Lower leg skin (tissue), 4 donors: ENCODE measurements around the gene GNAI2. TPM values are rescaled to one million over a fixed set of nuclear protein-coding genes. Genes with fewer than 3 reads are reported as not detected.

Experiments used
- DNase-seq, 2 donors: peaks; one replicate each; pipeline ENCODE4 v3.0.0-alpha.2; 2019; ENCODE audit warnings: low spot score in 2 of 2
- H3K4me3 ChIP-seq: fragments of 200-600 bp; sonication (generic); 2 replicates; pipeline ENCODE4 v1.5.1; 2017; ENCODE audit warnings: mild to moderate bottlenecking, low read depth; ENCODE audit not compliant: poor library complexity, severe bottlenecking
- POLR2A ChIP-seq, 2 donors: fragments of 450-650 bp; IDR thresholded peaks; one replicate each; pipeline ENCODE4 v1.6.1; 2016 to 2017; ENCODE audit warnings: antibody characterized with exemption in 2 of 2, mild to moderate bottlenecking in 1 of 2, moderate library complexity in 1 of 2
- WGBS, 2 donors: methylation state at CpG; one replicate each; pipeline ENCODE4 v1.1.5; 2018; 5-methylcytosine and 5-hydroxymethylcytosine counted together
- intact Hi-C: fragments of 100-400 bp; cut with DNase I; formaldehyde crosslinking; loops from one replicate; pipeline ENCODE4 v1.15.0; 2023; ENCODE audit warnings: low total_unique reads
- total RNA-seq, 4 donors: library from RNA; depleted of rRNA; stranded (reverse); fragments of >200 nt; gene quantifications; one replicate each; pipeline ENCODE4 v1.1.0, GENCODE V29; 2016
- TF ChIP-seq, protein P1 (sequence below), 3 donors: fragments of 450-650 bp; IDR thresholded peaks; one replicate each; pipeline ENCODE4 v1.5.1; 2016; ENCODE audit warnings: antibody characterized with exemption in 3 of 3, mild to moderate bottlenecking in 3 of 3, moderate library complexity in 2 of 3

Gene GNAI2
- total RNA-seq, 4 donors from 2014 or later: 56.5 to 123 (median 74.8) TPM

DNA sequence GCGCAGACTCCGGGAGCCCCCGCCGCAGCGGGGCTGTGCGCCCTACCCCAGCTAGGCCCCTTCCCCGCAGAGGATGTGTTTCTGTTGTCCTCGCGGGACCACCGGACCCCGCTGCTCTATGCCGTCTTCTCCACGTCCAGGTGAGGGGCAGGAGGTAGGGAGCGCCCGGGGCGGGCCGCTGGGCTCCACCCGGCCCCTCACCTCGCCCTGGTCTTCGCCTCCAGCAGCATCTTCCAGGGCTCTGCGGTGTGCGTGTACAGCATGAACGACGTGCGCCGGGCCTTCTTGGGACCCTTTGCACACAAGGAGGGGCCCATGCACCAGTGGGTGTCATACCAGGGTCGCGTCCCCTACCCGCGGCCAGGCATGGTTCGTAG is 37.7 kb downstream of the GNAI2 start:
- no peak for TF ChIP-seq POLR2A (IDR thresholded peaks at IDR 0.05)
- TF ChIP-seq, protein P1, sequence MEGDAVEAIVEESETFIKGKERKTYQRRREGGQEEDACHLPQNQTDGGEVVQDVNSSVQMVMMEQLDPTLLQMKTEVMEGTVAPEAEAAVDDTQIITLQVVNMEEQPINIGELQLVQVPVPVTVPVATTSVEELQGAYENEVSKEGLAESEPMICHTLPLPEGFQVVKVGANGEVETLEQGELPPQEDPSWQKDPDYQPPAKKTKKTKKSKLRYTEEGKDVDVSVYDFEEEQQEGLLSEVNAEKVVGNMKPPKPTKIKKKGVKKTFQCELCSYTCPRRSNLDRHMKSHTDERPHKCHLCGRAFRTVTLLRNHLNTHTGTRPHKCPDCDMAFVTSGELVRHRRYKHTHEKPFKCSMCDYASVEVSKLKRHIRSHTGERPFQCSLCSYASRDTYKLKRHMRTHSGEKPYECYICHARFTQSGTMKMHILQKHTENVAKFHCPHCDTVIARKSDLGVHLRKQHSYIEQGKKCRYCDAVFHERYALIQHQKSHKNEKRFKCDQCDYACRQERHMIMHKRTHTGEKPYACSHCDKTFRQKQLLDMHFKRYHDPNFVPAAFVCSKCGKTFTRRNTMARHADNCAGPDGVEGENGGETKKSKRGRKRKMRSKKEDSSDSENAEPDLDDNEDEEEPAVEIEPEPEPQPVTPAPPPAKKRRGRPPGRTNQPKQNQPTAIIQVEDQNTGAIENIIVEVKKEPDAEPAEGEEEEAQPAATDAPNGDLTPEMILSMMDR (IDR thresholded peaks at IDR 0.05): no peak
- no peak overlapping the region for H3K4me3 ChIP-seq
- no peak for DNase-seq
- intact Hi-C loops: loop anchor here (2.0 to 10.0 kb wide), 2 partner anchors 47 to 149 kb away; no protein-coding TSS in a partner anchor
- WGBS, 2 donors: 52 to 67% methylated on average over 31 of the region's 31 CpGs

DNA sequence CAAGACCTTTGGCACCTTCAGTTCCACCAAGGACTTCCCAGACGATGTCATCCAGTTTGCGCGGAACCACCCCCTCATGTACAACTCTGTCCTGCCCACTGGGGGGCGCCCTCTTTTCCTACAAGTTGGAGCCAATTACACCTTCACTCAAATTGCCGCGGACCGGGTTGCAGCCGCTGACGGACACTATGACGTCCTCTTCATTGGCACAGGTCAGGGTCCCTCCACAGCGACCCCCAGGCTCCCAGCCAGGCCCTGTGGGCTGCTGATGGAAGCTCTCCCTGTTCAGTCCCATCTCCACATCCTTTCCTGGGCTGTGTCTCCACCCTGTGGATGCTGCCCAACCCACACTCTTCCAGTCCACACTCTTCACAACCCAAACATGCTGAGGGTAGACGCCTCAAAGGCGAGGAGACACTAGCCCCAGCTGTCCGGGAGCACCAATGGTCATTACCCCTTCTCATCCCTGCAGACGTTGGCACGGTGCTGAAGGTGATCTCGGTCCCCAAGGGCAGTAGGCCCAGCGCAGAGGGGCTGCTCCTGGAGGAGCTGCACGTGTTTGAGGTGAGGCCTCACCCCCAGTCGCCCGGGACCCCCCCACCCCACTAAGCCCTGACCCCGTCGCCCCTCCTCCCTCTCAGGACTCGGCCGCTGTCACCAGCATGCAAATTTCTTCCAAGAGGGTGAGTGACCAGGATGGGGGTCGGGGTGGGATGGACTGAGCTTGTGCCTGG is 38.5 kb downstream of the GNAI2 start:
- TF ChIP-seq POLR2A (IDR thresholded peaks at IDR 0.05): no peak
- TF ChIP-seq, protein P1 (IDR thresholded peaks at IDR 0.05): peak in 1 of 3 donors; percentile 25
- 43 to 52% methylated on average over 24 to 26 of the region's 26 CpGs for WGBS, 2 donors
- intact Hi-C loops: loop anchor here (10.0 kb wide), 1 partner anchor 150 kb away; no protein-coding TSS in a partner anchor
- no peak overlapping the region for H3K4me3 ChIP-seq
- DNase-seq: peak in 1 of 2 donors; percentile 94

DNA sequence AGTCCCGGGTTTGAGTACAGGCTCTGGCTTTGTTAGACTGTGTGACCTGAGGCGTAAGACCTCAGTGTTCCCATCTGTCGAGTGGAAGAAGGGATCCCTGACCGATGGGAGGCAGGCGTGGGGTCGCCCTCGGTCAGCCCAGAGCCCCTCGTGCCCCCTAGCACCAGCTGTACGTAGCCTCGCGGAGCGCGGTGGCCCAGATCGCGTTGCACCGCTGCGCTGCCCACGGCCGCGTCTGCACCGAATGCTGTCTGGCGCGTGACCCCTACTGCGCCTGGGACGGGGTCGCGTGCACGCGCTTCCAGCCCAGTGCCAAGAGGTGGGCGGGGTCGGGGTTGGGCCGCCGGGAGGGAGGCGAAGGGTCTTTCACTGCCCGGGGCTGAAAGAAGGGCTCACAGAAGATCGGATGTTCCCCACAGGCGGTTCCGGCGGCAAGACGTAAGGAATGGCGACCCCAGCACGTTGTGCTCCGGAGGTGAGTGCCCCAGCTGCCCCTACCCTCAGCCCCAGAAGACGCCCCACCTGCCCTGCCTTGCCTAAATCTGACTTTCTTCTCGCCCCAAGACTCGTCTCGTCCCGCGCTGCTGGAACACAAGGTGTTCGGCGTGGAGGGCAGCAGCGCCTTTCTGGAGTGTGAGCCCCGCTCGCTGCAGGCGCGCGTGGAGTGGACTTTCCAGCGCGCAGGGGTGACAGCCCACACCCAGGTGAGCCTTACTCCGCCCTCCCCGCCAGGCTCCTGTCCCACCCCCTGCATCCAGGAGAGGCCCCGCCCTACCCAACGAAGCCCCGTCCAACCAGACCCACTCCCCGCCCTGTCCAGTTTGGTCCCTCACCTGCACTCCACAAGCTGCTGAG is 39.4 kb downstream of the GNAI2 start:
- DNase-seq: no peak
- intact Hi-C loops: loop anchor here (10.0 kb wide), 1 partner anchor 151 kb away; no protein-coding TSS in a partner anchor

DNA sequence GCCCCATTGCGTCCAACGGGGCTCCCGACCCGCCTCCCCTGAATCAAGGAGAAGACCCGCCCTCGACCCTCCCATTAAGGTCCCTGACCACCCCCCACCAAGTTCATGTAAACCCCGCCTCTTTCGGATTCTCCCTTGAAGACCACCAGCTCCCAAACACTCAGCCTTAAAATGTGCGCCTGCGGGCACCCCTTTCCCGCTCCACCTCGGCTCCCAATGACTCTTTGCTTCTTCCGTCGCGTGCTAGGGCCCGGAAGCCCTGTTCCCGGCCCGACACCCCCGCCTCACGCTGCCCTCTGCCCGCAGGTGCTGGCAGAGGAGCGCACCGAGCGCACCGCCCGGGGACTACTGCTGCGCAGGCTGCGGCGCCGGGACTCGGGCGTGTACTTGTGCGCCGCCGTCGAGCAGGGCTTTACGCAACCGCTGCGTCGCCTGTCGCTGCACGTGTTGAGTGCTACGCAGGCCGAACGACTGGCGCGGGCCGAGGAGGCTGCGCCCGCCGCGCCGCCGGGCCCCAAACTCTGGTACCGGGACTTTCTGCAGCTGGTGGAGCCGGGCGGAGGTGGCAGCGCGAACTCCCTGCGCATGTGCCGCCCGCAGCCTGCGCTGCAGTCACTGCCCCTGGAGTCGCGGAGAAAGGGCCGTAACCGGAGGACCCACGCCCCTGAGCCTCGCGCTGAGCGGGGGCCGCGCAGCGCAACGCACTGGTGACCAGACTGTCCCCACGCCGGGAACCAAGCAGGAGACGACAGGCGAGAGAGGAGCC is 40.2 kb downstream of the GNAI2 start:
- TF ChIP-seq, protein P1 (IDR thresholded peaks at IDR 0.05): no peak
- no peak for TF ChIP-seq POLR2A (IDR thresholded peaks at IDR 0.05)
- WGBS, 2 donors: 65 to 73% methylated on average over 77 to 78 of the region's 79 CpGs
- DNase-seq: no peak
- no peak overlapping the region for H3K4me3 ChIP-seq
- intact Hi-C loops: loop anchor here (10.0 kb wide), 1 partner anchor 151 kb away; no protein-coding TSS in a partner anchor

More for the DNA sequence above, 39.4 kb downstream of the GNAI2 start:
- TF ChIP-seq, protein P1 (IDR thresholded peaks at IDR 0.05): no peak
- TF ChIP-seq POLR2A (IDR thresholded peaks at IDR 0.05): no peak
- H3K4me3 ChIP-seq: no peak overlapping the region
- WGBS, 2 donors: 64 to 68% methylated on average over 57 to 63 of the region's 65 CpGs

DNA sequence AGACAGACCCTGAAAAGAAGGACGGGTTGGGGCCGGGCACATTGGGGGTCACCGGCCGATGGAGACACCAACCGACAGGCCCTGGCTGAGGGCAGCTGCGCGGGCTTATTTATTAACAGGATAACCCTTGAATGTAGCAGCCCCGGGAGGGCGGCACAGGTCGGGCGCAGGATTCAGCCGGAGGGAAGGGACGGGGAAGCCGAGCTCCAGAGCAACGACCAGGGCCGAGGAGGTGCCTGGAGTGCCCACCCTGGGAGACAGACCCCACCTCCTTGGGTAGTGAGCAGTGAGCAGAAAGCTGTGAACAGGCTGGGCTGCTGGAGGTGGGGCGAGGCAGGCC is 40.7 kb downstream of the GNAI2 start:
- intact Hi-C loops: loop anchor here (10.0 kb wide), 1 partner anchor 152 kb away; no protein-coding TSS in a partner anchor
- 85 to 87% methylated on average over 17 of the region's 17 CpGs for WGBS, 2 donors
- no peak for TF ChIP-seq POLR2A (IDR thresholded peaks at IDR 0.05)
- TF ChIP-seq, protein P1 (IDR thresholded peaks at IDR 0.05): no peak
- DNase-seq: no peak
- H3K4me3 ChIP-seq: no peak overlapping the region
